Vagina (tissue), 2 donors: ENCODE data around the gene SAPCD1.
A peak's percentile ranks its signal among the peaks of the same experiment; 100 is the strongest.

Experiments
- CTCF ChIP-seq, 3 experiments: fragments of 450-650 bp in 2 of 3; fragments of 200-600 bp in 1 of 3; sonication (generic) in 1 of 3; IDR thresholded peaks; one replicate each; pipeline ENCODE4 v1.5.1; 2017 to 2019; ENCODE audit warnings: antibody characterized with exemption in 3 of 3, mild to moderate bottlenecking in 2 of 3, moderate library complexity in 2 of 3
- POLR2A ChIP-seq, 2 donors: fragments of 450-650 bp; IDR thresholded peaks; one replicate each; pipeline ENCODE4 v1.6.1; 2017; ENCODE audit warnings: antibody characterized with exemption in 2 of 2, mild to moderate bottlenecking in 2 of 2, moderate library complexity in 2 of 2

DNA sequence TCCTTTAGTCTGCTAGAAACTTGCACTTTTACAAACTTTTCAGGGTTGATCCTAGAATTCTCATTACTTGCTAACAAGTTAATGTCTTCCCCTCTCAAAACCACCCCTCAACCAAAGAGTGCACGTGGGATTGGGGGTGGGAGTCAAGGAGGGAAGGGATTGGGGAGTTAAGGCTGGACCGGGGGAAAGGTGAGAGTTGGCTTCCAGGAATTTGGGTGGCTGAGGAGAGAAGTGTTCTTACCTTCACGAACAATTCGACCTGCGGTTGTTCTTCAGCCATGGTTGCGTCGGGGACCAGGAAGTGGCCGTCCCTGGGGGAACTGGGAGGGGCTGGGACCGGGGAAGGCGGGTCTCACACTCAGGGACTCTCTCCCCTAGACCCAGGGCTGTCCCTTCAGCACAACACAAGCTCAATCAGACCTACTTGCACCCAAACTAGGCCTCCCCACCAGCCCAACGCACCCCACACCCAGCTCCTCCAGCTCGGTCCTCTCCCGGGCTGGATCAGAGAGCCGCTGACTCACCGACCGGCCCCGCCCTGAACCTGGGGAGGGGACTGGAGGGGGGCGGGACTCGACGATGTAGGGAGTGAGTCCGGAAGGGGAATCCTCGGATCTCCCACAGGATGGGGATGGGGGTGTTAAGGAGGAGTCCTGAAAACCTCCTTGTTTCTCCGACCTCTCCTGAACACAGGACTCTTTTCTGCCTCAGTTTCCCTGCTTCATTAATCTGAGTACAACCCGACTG lies 26.3 kb upstream of the SAPCD1 start, which contains the start of gene CLIC1:
- peak in 1 of 2 donors; percentile 97 for TF ChIP-seq POLR2A (IDR thresholded peaks at IDR 0.05)
- no peak for TF ChIP-seq CTCF (IDR thresholded peaks at IDR 0.05)
